Calu3 (cell line): ENCODE results near the gene ZNF275. TPM values are rescaled to one million over a fixed set of nuclear protein-coding genes. Genes with fewer than 3 reads are reported as not detected.
A peak's percentile ranks its signal among the peaks of the same experiment; 100 is the strongest.
"Not testable (repeated sequence)": the region's sequence is repeated elsewhere in the genome, so short reads cannot be mapped to it uniquely, and the experiment has no call there.

Experiments used
- BruUV-seq: library from RNA; stranded (reverse); fragments of 400-500 nt; replicated peaks from 2 replicates; lab custom pipeline; 2021; lab: Mats Ljungman, UMichigan
- CTCF ChIA-PET: fragments of 300-600 bp; sonication (Branson Sonifier 250); formaldehyde crosslinking; loops from one replicate; lab custom pipeline; 2022; ENCODE audit warnings: antibody characterized with exemption; lab: Charles Lee
- DNase-seq: peaks from one replicate; pipeline ENCODE4 v3.0.0; 2022
- H3K27ac Mint-ChIP-seq: one replicate; pipeline ENCODE4 v1.8.0; 2022; ENCODE audit warnings: mixed read lengths; ENCODE audit not compliant: unreplicated experiment
- H3K27me3 Mint-ChIP-seq: one replicate; pipeline ENCODE4 v1.8.0; 2022; ENCODE audit warnings: mixed read lengths; ENCODE audit not compliant: unreplicated experiment
- H3K36me3 Mint-ChIP-seq: one replicate; pipeline ENCODE4 v1.8.0; 2022; ENCODE audit warnings: mild to moderate bottlenecking, moderate library complexity, mixed read lengths; ENCODE audit not compliant: insufficient read depth, unreplicated experiment
- H3K4me1 Mint-ChIP-seq: one replicate; pipeline ENCODE4 v1.8.0; 2022; ENCODE audit warnings: mild to moderate bottlenecking, low read depth, mixed read lengths; ENCODE audit not compliant: unreplicated experiment
- H3K4me3 Mint-ChIP-seq: one replicate; pipeline ENCODE4 v1.8.0; 2022; ENCODE audit warnings: mild to moderate bottlenecking, low read depth, moderate library complexity, mixed read lengths; ENCODE audit not compliant: unreplicated experiment
- H3K9me3 Mint-ChIP-seq: one replicate; pipeline ENCODE4 v1.8.0; 2022; ENCODE audit warnings: low read depth, mixed read lengths; ENCODE audit not compliant: unreplicated experiment
- intact Hi-C: fragments of 100-400 bp; cut with micrococcal nuclease; formaldehyde crosslinking; loops from one replicate; pipeline ENCODE4 v1.10.0; 2022; ENCODE audit not compliant: unreplicated experiment
- total RNA-seq: library from RNA; stranded (reverse); gene quantifications from 2 replicates; pipeline ENCODE4 v1.2.3, GENCODE V29; 2022
- TF ChIP-seq, protein P1 (sequence below): fragments of 200-600 bp; IDR thresholded peaks from one replicate; pipeline ENCODE4 v1.8.0; 2022; ENCODE audit warnings: antibody characterized with exemption; ENCODE audit not compliant: unreplicated experiment

The ZNF275 gene
- total RNA-seq, 1 experiment from 2014 or later: 6.6 TPM

DNA sequence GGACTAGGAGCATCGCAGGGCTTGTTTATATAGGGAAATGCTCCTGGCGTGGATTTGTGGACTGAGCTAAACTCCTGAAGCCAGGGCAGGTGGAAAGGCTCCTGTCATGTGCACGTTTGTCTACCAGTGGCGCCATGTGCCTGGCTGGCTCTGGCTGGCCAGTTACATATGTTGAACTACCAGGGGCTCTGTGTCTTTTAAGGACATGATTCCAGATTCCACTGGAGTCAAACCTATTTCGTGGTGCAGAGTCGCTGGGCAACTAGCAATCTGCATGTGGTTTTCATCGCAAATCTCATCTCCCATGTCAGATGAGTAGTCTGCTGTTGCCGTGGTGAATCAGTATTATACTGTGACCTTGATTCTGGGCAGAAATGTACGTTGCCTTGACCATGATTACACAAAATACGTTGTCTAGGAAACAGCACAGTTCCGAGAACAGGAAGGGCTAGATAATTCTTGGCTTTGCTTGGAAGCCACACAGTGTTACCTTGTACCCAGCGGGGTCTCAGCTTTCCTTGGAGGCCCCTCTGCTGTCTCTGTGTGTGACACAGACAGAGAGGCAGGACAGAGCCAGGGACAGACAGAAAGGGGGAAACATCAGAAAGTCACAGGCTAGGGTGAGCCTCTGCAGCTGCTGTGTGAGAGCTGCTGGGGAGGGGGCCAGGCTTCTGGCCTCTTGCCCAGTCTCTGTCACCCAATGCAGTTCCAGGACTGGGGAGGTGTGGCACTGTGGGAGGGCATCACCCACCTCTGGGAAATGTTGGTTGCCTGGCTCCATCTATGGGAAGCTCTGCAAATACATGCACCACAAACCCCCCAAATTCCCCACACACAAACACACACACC is 48.0 kb downstream of the ZNF275 start:
- BruUV-seq: no TSS peak
- intact Hi-C loops: no loop called here
- Mint-ChIP-seq H3K27me3 (peaks cover 42% of the 10 kb centered on the region), H3K9me3 (no peaks in the 10 kb centered on the region), H3K4me3 (no peak overlapping the region), H3K4me1 (no peaks in the 10 kb centered on the region), H3K36me3 (no peaks in the 10 kb centered on the region), H3K27ac (no peak overlapping the region)
- CTCF ChIA-PET: interaction anchor here (1.0 kb wide), 1 partner anchor 349 kb away, joined by 3 read pairs; no protein-coding TSS in a partner anchor
- peak; percentile 37 for DNase-seq
- TF ChIP-seq, protein P1, sequence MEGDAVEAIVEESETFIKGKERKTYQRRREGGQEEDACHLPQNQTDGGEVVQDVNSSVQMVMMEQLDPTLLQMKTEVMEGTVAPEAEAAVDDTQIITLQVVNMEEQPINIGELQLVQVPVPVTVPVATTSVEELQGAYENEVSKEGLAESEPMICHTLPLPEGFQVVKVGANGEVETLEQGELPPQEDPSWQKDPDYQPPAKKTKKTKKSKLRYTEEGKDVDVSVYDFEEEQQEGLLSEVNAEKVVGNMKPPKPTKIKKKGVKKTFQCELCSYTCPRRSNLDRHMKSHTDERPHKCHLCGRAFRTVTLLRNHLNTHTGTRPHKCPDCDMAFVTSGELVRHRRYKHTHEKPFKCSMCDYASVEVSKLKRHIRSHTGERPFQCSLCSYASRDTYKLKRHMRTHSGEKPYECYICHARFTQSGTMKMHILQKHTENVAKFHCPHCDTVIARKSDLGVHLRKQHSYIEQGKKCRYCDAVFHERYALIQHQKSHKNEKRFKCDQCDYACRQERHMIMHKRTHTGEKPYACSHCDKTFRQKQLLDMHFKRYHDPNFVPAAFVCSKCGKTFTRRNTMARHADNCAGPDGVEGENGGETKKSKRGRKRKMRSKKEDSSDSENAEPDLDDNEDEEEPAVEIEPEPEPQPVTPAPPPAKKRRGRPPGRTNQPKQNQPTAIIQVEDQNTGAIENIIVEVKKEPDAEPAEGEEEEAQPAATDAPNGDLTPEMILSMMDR: no peak

DNA sequence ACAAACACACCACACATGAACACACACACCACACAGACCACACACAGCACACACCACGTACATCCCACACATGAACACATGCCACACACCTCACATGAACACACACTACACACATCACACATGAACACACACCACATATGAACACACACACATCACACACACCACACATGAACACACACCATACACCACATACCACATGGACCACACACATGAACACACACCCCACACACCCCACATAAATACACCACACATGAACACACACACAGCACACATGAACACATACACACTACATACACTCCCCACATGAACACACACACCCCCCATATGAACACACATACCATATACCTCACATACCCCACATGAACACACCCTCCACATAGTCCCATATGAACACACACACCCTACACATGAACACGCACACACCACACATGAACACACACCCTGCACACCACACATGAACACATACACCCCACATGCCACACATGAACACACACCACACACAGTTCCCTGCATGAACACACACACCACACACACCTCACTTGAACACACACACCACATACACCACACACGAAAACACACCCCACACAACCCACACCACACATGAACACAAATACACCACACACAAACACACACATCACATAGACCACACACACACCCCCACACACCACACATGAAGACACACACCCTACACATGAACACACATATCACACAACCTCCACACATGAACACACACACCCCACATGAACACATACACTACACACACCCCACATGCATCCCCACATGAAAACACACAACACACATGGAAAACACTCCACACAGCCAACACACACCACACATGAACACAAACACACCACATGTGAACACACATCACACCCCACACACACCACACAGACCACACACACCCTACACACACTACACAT is 48.9 kb downstream of the ZNF275 start:
- Mint-ChIP-seq H3K4me3 (no peak overlapping the region), H3K27me3 (peaks cover 34% of the 10 kb centered on the region), H3K4me1 (no peaks in the 10 kb centered on the region), H3K9me3 (no peaks in the 10 kb centered on the region), H3K27ac (no peak overlapping the region), H3K36me3 (no peaks in the 10 kb centered on the region)
- no peak for DNase-seq
- CTCF ChIA-PET: interaction anchor here (1.0 kb wide), 1 partner anchor 350 kb away, joined by 3 read pairs; no protein-coding TSS in a partner anchor
- no TSS peak for BruUV-seq
- intact Hi-C loops: no loop called here
- TF ChIP-seq, protein P1: no peak

DNA sequence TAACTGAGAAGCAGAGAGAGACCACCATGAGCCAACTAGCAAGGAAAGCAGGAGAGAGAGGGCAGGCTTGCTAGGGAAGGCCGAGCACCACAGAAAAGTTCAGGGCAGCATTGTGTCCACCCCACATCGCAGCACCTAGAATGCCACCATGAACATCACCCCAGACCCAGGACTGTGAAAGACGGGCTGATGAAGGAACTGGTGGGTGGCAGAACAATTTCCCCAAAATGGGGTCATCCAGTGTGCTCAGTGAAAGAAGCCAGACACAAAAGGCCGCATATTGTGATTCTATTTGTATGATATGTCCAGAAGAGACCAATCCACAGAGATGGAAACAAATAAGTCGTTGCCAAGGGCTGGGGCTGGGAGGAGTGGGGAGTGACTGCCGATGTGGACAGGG is 50.4 kb downstream of the ZNF275 start:
- Mint-ChIP-seq H3K4me1 (no peaks in the 10 kb centered on the region), H3K36me3 (no peaks in the 10 kb centered on the region), H3K27me3 (peaks cover 24% of the 10 kb centered on the region), H3K9me3 (no peaks in the 10 kb centered on the region), H3K4me3 (no peak overlapping the region), H3K27ac (no peak overlapping the region)
- no peak for DNase-seq
- TF ChIP-seq, protein P1: no peak
- BruUV-seq: no TSS peak
- CTCF ChIA-PET: no interaction called here
- intact Hi-C loops: no loop called here

DNA sequence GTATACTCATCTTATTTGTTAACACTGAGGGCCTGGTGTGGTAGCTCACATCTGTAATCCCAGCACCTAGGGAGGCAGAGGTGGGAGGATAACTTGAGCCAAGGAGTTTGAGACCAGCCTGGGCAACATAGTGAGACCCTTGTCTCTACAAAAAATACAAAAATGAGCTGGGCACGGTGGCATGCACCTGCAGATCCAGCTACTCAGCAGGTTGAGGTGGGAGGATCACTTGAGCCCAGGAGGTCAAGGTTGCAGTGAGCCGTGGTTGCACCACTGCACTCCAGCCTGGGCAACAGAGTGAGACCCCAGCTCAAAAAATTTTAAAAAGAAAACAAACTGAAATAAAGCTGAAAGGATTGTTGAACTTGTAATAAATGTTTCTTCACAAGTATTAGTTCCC is 51.0 kb downstream of the ZNF275 start:
- H3K27me3 Mint-ChIP-seq: peaks cover 19% of the 10 kb centered on the region
- DNase-seq, H3K4me1 Mint-ChIP-seq, H3K27ac Mint-ChIP-seq, H3K9me3 Mint-ChIP-seq, H3K36me3 Mint-ChIP-seq, BruUV-seq, H3K4me3 Mint-ChIP-seq, intact Hi-C loops, CTCF ChIA-PET: not testable (repeated sequence)
